Right ventricle myocardium superior (tissue), 1 donor: Measurements from ENCODE around the gene GOLGA6L2. TPM values are rescaled to one million over a fixed set of nuclear protein-coding genes. Genes with fewer than 3 reads are reported as not detected.
"Not testable (repeated sequence)": the region's sequence is repeated elsewhere in the genome, so short reads cannot be mapped to it uniquely, and the experiment has no call there.

Experiments
- ATAC-seq: fragments of 200-7000 bp; cut with Tn5 transposase; one replicate; pipeline ENCODE4 v1.9.1; 2020; ENCODE audit warnings: mild to moderate bottlenecking; ENCODE audit not compliant: poor library complexity
- DNase-seq: peaks from one replicate; pipeline ENCODE4 v3.0.0-alpha.2; 2020
- intact Hi-C: fragments of 100-400 bp; cut with DNase I; formaldehyde crosslinking; loops from one replicate; pipeline ENCODE4 v1.11.2; 2022
- total RNA-seq: library from RNA; stranded (reverse); fragmentation: NEBNext Ultra II Directional; extraction: Animal tissue kit (Norgen Biotek cat#: 25700); gene quantifications from one replicate; pipeline ENCODE4 v1.2.1, GENCODE V29; 2021
- donor health status: DM: no; HTN: yes; CAD: no; lungs with severe emphysema.

The GOLGA6L2 gene
- total RNA-seq, 1 donor from 2014 or later: not detected

- intact Hi-C loops, DNase-seq, ATAC-seq: not testable (repeated sequence)
These were observed 12.3 kb downstream of the GOLGA6L2 start for GRCh38 chr15:23434699-23435098.

DNA sequence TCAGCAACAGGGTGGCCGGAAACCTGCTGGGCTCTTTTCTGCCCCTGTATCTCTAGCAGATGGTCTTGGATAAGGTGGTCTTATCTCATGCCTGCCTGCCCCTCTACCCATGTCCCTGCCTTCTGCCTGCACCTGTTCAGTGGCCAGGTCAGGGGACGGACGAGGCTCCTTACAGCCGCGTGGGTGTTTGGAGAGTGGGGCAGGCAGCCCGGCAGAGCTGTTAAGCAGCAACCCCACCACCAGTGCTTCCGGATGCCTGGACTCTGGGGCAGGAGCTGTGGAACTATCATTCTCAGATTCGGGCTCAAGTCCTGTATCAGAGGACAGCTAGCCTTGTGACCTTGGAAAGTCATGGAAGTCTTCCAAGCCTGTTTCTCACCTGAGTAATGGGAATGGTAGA is 21.7 kb downstream of the GOLGA6L2 start:
- ATAC-seq, intact Hi-C loops, DNase-seq: not testable (repeated sequence)

DNA sequence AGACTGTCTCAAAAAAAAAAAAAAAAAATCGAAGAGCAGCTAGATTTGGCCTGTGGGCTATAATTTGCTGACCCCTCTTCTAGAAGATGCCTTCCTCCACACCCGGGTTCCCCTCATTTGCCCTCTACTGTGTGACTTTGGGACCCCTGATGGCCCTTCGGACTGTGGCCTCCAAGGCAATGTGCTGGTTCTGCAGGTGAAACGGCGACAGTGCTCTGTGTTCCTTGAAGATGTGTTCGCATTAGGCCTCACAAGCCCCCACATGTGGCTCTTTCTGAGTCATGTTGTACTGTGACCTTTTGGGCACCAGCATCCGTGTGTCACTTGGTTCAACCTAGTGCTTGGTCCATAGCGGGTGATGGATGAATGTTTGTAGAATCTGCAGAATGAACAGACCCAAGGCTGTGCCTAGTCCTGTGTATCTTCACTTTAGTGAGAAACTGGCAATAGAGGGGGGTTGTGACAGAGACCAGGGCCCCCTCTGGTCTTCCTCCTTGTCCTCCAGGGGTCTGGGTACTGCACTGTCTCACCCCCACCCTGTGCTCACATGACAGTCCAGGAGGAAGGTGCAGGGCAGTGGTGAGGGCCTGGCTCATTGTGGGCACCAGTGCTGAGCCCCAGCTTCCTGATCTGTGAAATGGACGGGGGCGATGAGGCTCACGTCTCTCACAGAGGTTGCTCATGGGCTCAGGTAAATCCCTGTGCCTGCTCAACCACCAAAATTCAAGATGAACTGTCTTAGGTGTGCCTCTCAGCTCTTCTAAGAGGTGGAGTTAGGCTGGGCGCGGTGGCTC is 22.7 kb downstream of the GOLGA6L2 start:
- DNase-seq: no peak
- no peak for ATAC-seq
- intact Hi-C loops: no loop called here

- ATAC-seq (peak; percentile 97), DNase-seq (no peak)
- intact Hi-C loops: no loop called here
These were observed 23.9 kb downstream of the GOLGA6L2 start for GRCh38 chr15:23422946-23423708.

DNA sequence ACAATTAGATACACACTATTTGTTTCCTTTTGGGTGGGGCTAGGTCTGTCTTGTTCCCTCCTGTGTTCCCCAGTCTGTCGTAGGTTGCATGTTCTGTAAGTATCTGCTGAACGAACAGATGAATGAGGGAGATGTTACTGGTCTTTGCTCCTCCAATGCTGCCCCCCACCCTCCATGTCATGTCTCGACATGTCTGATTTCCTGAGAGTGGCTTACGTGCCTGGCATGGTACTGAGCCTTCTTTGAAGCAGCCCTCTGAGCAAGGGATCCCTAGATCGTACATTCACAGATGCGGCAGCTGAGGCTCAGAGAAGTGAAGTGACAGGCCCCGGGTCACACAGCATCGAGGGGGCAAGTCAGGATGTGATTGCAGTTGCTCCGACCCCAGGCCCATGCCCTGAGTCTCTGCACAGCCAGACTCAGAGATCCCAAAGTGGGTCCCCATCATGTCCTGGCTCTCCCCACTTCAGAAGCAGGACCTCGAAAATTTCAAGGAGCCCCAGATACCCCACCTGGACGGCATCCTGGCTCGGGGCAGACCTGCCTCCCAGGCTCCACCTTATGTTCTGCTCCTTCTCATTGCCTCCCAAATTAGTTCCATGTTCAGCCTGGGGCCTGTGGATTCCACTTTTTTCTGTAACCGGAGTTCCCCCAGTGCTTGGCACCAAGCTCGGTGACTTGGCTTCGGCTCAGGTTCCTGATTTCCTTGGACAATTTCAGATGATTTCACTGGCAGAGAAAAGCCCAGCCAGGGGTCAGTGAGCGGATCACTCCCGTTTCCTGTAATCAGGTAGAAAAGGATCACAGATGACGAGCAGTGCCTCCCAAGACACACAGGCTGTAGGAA is 24.7 kb downstream of the GOLGA6L2 start:
- intact Hi-C loops: no loop called here
- DNase-seq (no peak), ATAC-seq (peak; percentile 7)

GRCh38 chr15:23420806-23421575 is 26.1 kb downstream of the GOLGA6L2 start:
- DNase-seq (no peak), ATAC-seq (no peak)
- intact Hi-C loops: no loop called here

- no peak for DNase-seq
- ATAC-seq: no peak
- intact Hi-C loops: no loop called here
These were observed 30.4 kb downstream of the GOLGA6L2 start for GRCh38 chr15:23416349-23417276.

- ATAC-seq, DNase-seq, intact Hi-C loops: not testable (repeated sequence)
These were observed 31.2 kb downstream of the GOLGA6L2 start for GRCh38 chr15:23415866-23416265.

GRCh38 chr15:23415321-23415865 is 31.6 kb downstream of the GOLGA6L2 start:
- intact Hi-C loops: no loop called here
- ATAC-seq (no peak), DNase-seq (no peak)

- ATAC-seq, intact Hi-C loops, DNase-seq: not testable (repeated sequence)
These were observed 34.0 kb downstream of the GOLGA6L2 start for GRCh38 chr15:23412881-23413600.

- no peak for DNase-seq
- no peak for ATAC-seq
- intact Hi-C loops: no loop called here
These were observed 35.2 kb downstream of the GOLGA6L2 start for GRCh38 chr15:23411841-23412240.

- intact Hi-C loops: no loop called here
- DNase-seq (peak; percentile 58), ATAC-seq (peak; percentile 90)
These were observed 43.5 kb downstream of the GOLGA6L2 start for GRCh38 chr15:23403550-23403949.

- intact Hi-C loops: no loop called here
- DNase-seq: no peak
- no peak for ATAC-seq
These were observed 44.5 kb downstream of the GOLGA6L2 start for GRCh38 chr15:23402544-23402943.

- intact Hi-C loops: no loop called here
- ATAC-seq (no peak), DNase-seq (no peak)
These were observed 44.9 kb downstream of the GOLGA6L2 start for GRCh38 chr15:23402140-23402539.

DNA sequence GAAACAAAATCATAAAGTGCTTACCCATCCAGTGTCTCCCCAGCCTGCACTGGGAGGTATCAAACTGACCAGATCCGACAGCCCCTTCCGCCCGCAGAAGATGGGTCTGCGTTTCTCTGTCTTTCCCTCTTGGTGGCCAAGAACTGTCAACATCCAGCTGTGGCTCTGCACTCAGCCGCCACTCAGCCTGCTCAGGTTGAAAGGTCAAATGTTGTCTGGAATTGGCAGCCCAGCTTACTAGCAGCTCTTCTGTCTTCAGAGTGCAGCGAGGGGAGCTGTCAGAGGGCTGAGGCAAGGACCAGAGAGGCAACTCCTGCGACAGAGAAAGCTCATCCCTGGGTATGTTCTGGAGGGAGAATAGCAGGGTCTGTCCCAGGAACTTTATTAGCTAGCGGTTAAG is 45.4 kb downstream of the GOLGA6L2 start:
- DNase-seq (no peak), ATAC-seq (no peak)
- intact Hi-C loops: no loop called here

- peak; percentile 73 for DNase-seq
- peak; percentile 40 for ATAC-seq
- intact Hi-C loops: not testable (repeated sequence)
These were observed 47.8 kb downstream of the GOLGA6L2 start for GRCh38 chr15:23399207-23399606.
